Measurements from ENCODE around the gene FGA. TPM values are rescaled to one million over a fixed set of nuclear protein-coding genes. Genes with fewer than 3 reads are reported as not detected.

FGA gene
- total RNA-seq, 4 donors from 2014 or later, result not detected

DNA sequence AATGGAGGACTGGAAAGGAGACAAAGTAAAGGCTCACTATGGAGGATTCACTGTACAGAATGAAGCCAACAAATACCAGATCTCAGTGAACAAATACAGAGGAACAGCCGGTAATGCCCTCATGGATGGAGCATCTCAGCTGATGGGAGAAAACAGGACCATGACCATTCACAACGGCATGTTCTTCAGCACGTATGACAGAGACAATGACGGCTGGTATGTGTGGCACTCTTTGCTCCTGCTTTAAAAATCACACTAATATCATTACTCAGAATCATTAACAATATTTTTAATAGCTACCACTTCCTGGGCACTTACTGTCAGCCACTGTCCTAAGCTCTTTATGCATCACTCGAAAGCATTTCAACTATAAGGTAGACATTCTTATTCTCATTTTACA lies 21.0 kb downstream of the FGA start:
- Histone ChIP-seq H3K4me1 (no peaks in the 10 kb centered on the region), H3K27ac (no peak overlapping the region), H3K9me3 (no peaks in the 10 kb centered on the region), H3K27me3 (no peaks in the 10 kb centered on the region), H3K4me3 (replicated peaks in 1 of 3) (no peak overlapping the region), H3K36me3 (no peaks in the 10 kb centered on the region)
- TF ChIP-seq CTCF (IDR thresholded peaks at IDR 0.05) (no peak), POLR2A (IDR thresholded peaks at IDR 0.05) (no peak)
- 95 to 97% methylated on average over 5 of the region's 5 CpGs for WGBS, 2 donors
- intact Hi-C loops (cut with DNase I), result no loop called here
- DNase-seq, result no peak

GRCh38 chr4:154569028-154569427 lies 21.5 kb downstream of the FGA start:
- 65 to 74% methylated on average over 3 of the region's 3 CpGs for WGBS, 2 donors
- intact Hi-C loops (cut with DNase I), result no loop called here
- no peak overlapping the region for H3K27ac ChIP-seq
- TF ChIP-seq CTCF (IDR thresholded peaks at IDR 0.05) (no peak), POLR2A (IDR thresholded peaks at IDR 0.05) (no peak)
- H3K27me3 ChIP-seq, result no peaks in the 10 kb centered on the region
- H3K4me3 ChIP-seq (replicated peaks in 1 of 3), result no peak overlapping the region
- H3K4me1 ChIP-seq, result no peaks in the 10 kb centered on the region
- H3K9me3 ChIP-seq, result no peaks in the 10 kb centered on the region
- DNase-seq, result no peak
- H3K36me3 ChIP-seq, result no peaks in the 10 kb centered on the region

GRCh38 chr4:154566639-154567204 lies 23.8 kb downstream of the FGA start:
- Histone ChIP-seq H3K9me3 (no peaks in the 10 kb centered on the region), H3K27me3 (no peaks in the 10 kb centered on the region), H3K4me3 (replicated peaks in 1 of 3) (no peak overlapping the region), H3K27ac (no peak overlapping the region), H3K4me1 (no peaks in the 10 kb centered on the region), H3K36me3 (no peaks in the 10 kb centered on the region)
- DNase-seq, result no peak
- 85 to 86% methylated on average over 5 of the region's 5 CpGs for WGBS, 2 donors
- TF ChIP-seq POLR2A (IDR thresholded peaks at IDR 0.05) (no peak), CTCF (IDR thresholded peaks at IDR 0.05) (no peak)
- intact Hi-C loops (cut with DNase I), result no loop called here

DNA sequence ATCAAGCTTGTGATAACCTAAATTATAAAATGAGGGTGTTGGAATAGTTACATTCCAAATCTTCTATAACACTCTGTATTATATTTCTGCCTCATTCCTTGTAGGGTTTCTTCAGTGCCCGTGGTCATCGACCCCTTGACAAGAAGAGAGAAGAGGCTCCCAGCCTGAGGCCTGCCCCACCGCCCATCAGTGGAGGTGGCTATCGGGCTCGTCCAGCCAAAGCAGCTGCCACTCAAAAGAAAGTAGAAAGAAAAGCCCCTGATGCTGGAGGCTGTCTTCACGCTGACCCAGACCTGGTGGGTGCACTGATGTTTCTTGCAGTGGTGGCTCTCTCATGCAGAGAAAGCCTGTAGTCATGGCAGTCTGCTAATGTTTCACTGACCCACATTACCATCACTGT lies 24.8 kb downstream of the FGA start:
- H3K4me1 ChIP-seq, result no peaks in the 10 kb centered on the region
- TF ChIP-seq CTCF (IDR thresholded peaks at IDR 0.05) (no peak), POLR2A (IDR thresholded peaks at IDR 0.05) (no peak)
- H3K9me3 ChIP-seq, result no peaks in the 10 kb centered on the region
- 87% methylated on average over 6 of the region's 6 CpGs for WGBS, 2 donors
- no peak for DNase-seq
- H3K36me3 ChIP-seq, result no peaks in the 10 kb centered on the region
- H3K4me3 ChIP-seq (replicated peaks in 1 of 3), result no peak overlapping the region
- H3K27me3 ChIP-seq, result no peaks in the 10 kb centered on the region
- H3K27ac ChIP-seq, result no peak overlapping the region
- intact Hi-C loops (cut with DNase I), result no loop called here

- H3K27me3 ChIP-seq, result no peaks in the 10 kb centered on the region
- no peak overlapping the region for H3K4me3 ChIP-seq (replicated peaks in 1 of 3)
- intact Hi-C loops (cut with DNase I), result no loop called here
- DNase-seq, result no peak
- H3K27ac ChIP-seq, result no peak overlapping the region
- H3K4me1 ChIP-seq, result no peaks in the 10 kb centered on the region
- no peaks in the 10 kb centered on the region for H3K9me3 ChIP-seq
- TF ChIP-seq POLR2A (IDR thresholded peaks at IDR 0.05) (no peak), CTCF (IDR thresholded peaks at IDR 0.05) (no peak)
- WGBS, 2 donors, result 93 to 95% methylated on average over 1 of the region's 1 CpG
- no peaks in the 10 kb centered on the region for H3K36me3 ChIP-seq
Measured at GRCh38 chr4:154564311-154564710, 26.2 kb downstream of the FGA start.

All from thyroid gland (tissue), 4 donors.